SHP77 treated with DMSO at 0.1 percent for 48 hours (cell line): ENCODE results near the gene ARNT2.

Experiments used
- DNase-seq: peaks from one replicate; lab custom pipeline; 2025; lab: John Stamatoyannopoulos, UW

ARNT2 gene

DNA sequence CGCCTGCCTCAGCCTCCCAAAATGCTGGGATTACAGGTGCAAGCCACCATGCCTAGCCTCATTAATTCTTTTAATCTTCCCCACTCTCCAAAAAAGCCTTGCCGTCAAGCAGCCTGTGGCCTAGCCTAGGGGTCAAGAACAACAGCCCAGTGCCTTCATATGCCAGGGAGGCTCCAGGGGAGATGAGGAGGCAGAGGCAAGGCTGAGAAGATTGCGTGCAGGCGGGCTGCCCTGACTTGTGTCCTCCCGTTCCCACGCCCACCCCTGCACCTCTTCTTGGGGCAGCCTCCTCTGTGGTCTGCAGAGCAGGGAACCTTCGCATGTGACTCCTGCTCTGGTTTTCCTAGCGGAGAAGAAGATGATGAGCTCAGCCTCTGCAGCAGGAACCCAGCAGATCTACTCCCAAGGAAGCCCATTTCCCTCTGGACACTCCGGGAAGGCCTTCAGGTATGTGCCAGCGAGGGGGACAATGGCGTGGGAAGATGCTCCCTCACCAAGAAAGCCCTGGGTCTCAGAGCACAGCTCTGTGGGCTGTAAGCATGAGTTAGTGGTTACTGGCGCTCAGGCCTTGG is 172.4 kb downstream of the ARNT2 start:
- DNase-seq, result no peak

DNA sequence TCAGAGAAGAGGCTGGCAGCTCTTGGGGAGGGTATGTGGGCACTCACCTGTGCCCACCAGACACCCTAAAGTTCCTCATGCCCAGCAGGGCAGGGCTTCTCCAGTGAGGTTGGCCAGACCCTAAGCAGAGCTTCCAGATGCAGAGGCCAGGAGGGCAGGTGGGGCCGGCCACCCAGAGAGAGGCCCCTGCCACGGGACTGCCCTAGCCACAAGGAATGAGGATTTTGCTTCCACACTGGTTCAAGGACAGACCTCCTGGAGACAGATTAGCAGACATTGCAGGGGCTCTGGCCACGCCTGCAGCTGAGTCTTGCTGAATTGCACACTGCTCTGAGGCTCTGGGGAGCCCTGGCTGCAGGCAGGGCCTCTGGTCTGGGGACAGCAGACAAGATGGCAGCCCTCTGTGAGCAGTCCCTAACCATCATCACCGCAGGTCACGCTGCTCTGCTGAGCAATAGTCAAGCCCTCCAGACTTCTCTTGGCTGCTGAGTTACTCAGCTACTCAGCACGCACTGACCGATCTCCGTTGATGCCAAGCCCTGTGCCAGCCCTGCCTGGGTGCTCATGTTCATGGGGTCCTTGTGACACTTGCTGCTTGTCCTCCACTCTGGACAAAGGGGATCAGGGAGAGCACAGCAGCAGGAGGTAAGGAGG is 173.5 kb downstream of the ARNT2 start:
- DNase-seq, result no peak

DNA sequence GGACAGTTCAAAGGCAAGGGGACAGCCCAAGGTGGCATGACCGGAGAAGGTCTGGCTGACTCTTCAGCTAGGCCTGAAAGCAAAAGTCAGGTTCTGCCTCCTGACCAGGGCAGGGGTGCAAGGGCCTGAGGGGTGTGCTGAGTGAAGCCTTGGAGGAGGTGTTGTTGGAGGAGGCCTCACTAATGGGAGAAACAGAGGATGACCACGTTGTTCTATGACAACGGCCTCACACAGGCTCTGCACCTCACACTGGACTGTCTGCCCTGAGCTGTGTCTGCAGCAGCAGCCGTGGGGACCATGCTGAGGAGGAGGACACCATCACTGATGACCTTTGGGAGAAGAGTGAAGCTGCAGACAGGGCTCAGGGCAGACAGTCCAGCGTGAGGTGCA is 174.0 kb downstream of the ARNT2 start:
- no peak for DNase-seq

DNA sequence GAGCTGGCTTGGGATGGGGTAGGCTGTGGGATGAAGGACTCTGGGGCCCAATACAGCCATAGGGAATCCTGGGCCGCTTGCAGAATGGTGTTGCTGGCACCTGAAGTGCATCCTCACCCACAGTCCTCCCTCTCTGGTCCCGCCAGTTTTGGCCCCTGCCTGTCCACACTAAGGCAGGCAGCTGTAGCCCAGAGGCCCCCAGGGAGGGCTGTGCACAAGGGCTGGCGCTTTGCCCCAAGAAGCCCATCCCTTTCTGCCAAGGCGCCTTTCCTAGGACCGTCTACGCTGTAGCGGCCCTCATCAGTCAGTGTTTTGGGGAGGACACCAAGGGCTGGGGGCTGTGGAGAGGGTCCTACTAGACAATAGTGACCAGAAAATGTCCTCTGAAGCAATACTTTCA is 174.7 kb downstream of the ARNT2 start:
- DNase-seq, result no peak

DNA sequence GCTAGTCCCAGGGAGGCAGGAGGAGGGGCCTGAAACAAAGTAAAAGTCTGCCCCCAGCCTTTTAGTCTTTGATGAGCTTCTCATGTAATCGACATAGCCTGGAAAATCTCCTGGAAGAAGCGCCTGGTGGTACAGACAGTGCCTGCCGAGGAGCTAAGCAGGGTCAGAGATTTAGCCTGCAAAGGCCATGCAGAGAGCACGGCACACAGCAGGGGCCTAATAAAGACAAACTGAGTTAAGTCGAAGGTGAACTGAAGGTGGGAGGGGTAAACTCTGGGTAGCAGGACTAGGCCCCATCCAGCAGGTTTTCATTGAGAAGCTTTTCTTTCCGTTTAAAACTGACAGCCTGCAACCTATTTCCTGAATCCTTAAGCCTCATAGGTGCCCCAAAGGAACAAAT is 175.4 kb downstream of the ARNT2 start:
- no peak for DNase-seq

DNA sequence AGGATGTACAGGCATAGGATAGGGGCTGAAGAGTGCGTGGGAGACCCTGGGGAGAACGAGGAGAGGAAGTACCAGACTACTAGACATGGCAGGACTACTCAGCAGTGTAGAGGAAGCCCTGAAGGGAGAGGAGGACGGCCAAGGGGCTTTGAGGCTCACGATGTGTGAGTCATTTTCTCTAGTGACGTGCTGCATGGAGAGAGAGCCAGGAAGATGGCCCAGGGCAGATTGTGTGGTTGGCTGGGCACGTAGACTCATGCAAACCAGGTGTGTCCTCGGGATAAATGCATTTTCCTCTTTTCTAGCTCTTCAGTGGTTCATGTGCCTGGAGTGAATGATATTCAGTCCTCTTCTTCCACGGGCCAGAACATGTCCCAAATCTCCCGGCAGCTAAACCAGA is 175.9 kb downstream of the ARNT2 start:
- DNase-seq, result no peak

DNA sequence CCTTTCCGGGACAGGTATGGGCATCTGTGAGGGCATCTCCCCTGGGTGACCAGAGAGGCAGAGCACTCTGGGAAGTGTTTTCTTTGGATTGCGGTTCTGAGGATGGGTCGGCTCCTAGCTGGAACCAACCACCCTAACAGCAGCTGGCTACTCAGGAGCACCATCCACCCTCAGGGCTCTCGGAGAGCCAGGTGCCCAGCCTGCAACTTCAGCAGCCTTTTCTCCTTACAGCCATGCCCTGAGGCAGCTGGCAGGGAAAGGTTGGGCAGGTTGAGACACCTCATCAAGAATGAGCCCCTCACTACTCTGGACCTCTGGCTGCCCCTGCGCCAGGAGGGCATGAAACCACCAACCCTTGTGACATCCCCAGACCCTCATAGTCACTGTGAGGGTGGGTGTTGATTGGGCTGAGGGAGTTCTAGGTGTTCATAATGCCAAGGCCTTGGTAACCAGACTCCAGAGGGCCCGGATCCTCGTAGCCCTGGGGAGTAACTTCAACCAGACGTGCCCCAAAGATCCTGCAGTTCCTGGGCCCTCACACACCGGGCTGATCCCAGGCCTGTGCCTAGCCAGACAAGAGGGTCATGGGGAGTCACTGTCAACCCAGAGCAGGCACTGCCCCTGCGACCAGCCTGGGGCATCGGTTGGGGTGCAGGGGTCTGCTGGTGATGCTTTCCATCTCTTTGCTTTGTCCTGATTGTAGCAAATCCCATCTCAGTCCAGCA is 176.5 kb downstream of the ARNT2 start:
- DNase-seq, result no peak

DNA sequence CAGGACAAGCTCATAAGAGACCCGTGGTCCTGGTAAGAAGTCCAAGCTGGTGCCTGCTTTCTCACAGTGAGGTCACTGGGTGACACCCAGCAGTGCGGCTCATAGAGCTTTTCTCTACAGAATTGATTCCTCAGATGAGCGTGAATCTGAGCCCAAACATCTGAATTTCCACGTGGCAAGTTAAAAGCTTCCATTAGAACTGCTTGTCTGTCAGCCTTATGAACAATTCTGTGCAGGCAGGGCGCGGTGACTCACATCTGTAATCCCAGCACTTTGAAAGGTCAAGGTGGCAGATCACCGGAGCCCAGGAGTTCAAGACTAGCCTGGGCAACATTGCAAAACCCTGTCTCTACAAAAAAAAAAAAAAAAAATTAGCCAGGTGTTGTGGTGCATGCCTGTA is 177.8 kb downstream of the ARNT2 start:
- no peak for DNase-seq

DNA sequence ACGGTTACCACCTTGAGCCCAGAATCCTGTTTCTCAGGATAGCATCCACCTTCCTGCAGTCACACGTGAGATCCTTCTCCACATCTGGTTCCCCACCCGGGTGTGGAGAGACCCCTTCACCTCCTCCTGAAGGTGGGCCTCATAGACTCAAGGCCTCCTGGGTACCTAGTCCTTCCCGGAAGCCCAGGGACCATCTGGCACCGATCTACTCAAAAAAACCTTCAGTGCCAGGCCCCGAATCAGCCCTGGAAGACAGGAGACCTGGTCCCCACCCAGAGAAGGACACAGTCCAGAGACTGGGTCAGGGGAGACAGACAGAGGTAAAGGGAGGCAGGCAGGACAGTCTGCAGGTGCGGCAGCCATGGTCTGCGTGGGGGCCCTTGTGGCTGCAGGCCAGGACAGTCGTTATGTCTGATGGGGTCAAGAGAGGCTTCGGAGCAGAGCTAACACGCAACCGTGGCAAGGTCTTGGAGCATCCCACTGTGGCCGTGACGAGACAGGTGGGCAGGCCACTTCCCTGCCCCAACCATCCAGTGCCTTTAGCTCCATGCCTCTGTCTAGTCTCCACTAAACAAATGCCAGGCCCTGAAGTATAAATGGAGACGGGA is 178.7 kb downstream of the ARNT2 start:
- no peak for DNase-seq

DNA sequence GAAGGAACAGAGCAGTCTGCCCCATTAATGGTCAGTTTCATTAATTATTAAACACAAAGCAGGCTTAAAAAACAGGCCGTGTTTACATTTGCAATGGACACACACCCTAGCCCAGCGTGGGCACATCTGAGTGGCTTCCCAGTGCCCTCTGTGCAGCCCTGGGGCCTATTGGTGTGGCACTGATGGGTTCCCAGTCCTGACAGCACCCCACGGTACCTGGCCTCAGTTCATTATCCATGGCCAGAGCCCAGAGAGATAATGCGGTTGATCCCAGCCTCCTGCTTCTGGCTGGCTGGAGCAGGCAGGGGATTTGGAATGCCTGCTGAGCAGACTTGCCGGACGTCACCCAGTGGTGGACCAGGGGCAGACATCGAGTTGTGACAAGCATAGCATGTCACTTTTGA is 180.4 kb downstream of the ARNT2 start:
- DNase-seq, result no peak

DNA sequence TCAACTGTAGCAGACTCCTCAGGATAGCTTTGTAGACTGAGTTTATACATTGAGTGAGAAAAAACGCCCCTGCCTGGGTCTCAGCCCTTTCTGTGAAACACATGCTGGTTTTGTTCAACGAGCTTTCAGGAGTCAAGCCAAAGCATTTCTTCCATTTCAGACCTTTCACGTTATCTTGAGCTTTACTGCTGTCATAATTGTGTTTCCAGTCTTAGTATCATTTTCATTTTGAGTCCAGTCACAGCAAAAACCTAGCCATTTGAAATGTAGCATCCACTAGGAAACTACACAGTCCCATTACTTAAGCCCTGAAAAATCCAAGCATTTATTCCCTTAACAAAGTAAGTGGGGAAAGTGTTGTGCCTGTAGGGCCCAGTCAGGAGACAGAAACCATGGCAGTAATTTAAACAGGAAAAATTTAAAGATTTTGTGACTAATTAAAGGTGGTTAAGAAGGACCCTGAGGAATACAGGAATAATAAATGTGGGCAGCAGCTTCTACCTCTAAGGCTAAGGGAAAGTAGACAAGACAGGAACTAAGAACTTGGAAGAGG is 180.9 kb downstream of the ARNT2 start:
- DNase-seq, result no peak

DNA sequence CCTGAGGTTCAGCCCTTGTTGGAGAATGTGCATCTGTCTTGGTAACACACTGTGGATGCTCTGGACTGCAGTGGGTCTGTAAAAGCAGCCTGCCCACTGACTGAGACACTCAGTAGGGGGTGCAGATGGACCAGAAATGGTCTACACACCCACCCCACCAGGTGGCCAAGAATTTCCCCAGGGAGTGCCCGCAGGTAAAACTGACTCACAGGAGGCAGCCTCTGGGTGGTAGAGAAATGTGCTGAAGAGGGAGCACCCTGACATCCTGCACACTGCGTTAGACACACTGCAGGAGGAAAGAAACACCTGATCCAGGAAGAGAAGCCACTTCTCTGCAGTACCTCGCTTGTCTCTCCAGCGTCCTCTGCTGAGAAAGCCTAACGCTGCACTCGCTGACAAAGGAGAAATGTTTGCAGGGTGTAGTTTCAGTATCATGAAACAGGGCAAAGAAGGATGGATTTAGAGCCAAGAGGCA is 181.4 kb downstream of the ARNT2 start:
- no peak for DNase-seq

DNA sequence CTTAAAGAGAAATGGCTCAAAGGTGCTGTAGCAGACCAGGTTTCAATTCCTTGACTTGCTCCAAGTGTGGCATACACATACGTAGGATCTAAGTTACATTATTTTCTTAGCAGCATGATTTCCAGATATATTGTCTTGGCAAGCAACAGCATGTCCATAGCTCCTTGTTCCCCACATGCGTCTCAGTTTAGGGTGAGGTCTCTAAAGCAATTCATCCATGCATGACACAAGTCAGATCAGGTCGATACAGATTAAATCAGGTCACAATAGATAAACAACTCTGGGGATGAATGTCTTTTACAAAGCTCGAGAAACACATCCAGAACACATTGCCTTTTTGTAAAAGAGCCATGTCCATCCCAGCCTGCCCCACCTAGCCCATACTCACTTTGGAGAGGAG is 182.0 kb downstream of the ARNT2 start:
- no peak for DNase-seq

DNA sequence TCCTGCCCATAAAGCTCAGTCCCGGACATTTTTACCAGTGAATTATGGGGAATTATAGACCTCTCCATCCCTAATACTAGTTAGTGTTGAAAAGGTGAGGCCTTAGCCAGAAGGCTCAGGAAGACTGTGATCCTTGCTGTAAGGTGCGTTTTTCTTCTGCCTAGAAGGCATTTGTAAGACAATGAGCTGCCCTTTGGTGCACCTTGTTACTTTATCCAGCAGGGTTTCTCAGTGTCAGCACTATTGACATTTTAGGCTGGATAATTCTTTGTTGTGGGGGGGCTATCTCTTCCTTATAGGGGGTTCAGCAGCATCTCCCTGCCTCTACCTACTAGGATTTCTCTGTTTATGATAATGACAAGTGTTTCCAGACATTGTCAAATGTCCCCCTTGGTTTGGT is 182.8 kb downstream of the ARNT2 start:
- no peak for DNase-seq

DNA sequence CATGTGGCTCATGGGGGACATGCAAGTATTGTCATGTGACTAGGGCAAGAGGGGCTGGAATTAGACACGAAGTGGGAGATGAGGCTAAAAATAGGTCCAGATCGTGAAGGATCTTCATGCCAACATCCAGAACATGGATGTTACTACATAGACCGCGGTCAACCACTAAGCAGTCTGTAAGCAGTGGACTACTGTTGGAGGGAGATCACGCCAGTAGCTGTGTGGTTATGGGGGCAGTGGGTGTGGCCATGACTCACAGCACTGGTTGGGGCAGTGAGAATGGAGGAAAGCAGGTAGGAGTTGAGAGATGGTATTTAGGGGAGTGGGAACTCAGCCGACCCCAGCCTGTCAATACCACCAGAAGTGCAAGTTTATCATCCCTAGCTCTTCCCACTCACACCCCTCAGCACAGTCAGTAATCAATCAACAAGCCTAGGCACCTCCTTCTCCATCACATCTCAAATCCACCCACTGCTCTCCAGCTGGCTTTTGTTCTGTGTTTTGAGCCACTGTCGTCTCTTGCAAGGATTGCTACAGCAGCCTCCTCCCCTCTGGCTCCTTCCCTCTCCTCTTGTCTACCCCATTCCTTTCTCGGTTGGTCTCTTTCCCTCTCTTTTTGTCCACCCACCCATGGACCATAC is 183.8 kb downstream of the ARNT2 start:
- DNase-seq, result no peak

DNA sequence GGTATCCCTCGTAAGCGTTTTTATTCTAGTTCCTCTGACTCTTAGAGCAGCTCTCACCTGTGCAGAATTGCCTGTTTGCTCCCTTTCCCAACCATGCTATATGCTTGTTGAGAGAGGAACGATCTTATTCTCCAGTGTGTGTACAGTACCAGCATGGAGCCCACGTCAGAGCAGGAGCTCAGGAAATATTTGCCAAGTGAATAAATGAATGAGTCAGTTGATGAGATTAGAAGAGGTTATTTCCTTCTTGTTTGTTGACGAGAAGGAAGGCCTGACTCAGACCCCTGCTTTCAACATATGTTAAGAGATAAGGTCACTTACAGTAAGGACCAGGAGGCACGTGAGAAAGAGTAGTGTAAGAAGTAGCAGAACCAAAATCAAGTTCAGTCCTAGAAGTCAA is 184.6 kb downstream of the ARNT2 start:
- no peak for DNase-seq

DNA sequence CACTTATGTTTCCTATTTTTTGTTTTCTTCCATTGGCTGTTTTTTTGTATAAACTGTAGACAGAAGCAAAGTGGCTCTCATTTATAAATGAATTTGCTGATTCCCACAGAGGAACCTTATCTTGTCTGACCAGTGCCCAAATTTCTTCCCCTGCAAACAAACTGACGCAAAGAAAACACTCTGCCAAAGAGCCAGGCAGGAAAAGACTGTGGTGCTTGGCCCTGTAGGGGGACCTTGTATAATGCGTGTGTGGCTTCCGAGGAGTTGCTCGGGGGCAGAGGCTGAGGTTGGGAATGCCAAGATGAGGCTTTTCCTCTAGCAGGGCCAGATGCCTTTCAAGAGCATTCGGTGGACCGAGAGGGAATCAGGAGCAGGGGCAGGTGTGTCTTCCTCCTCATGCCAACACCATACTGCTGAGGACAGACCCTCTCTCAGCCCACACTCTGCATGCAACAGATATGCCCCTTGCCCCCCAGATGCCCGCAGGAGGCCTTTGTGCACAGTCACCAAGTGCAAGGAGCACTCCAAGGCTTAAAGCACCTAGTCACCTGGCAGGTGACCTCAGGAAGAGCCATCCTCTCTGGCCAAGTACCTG is 186.7 kb downstream of the ARNT2 start:
- DNase-seq, result no peak

DNA sequence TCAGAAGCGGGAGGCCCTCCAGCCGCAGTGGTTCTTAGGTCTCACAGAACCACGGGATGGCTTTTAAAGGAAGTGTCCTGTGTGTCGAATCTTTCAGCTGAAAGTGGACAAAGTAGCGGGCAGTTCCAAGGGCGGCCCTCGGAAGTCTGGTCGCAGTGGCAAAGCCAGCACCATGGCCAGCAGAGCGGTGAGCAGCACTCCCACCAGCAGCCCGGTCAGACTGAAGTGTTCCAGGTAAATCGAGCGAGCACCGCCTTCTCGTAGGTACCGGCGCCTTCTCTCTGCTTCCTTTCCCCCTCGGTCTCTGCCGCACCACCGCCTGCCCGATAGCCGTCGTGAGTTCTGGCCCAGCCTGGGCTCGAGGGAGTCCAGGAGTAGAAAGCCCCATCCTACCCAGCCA is 187.3 kb downstream of the ARNT2 start:
- DNase-seq, result no peak

DNA sequence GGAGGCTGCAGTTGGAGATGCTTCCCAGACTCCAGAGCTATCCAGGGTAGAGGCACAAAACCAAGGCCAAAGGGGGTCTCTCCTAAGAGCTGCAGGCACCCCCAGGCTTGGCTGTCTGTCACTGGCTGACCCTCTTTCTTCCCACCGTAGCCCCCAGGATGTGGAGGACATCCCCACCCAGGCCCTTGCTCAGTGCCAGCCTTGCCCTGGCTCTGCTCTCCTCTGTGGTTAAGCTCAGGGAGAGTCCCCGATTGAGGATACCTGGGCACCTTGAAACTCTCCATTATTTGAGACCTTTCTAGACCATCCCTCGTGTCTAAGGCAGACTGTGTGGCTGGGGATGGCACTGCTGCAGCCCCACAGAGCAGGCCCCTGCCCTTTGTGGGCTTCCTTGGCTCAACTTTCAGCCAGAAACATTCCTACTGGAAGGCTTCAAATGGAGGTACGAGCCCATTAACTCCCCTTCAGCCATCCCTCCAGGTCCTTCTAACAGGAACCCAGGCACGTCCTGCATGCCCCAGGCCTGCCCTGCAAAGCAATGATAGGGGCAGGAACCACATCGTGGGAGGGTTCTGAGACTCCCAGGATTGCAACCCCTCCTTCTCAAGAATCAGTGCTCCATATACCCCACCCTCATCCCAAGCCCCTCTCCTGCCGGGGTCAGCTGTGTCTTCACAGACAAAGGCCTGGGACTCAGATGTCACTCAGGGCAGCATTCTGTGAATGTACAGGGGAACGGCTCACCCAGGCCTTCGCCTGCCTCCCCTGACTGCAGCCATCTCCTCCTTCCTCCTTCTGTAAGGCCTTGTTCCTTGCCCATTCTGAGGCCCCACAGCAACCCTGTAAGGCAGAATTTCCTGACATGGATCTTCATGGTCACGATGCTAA is 188.0 kb downstream of the ARNT2 start:
- DNase-seq, result no peak

DNA sequence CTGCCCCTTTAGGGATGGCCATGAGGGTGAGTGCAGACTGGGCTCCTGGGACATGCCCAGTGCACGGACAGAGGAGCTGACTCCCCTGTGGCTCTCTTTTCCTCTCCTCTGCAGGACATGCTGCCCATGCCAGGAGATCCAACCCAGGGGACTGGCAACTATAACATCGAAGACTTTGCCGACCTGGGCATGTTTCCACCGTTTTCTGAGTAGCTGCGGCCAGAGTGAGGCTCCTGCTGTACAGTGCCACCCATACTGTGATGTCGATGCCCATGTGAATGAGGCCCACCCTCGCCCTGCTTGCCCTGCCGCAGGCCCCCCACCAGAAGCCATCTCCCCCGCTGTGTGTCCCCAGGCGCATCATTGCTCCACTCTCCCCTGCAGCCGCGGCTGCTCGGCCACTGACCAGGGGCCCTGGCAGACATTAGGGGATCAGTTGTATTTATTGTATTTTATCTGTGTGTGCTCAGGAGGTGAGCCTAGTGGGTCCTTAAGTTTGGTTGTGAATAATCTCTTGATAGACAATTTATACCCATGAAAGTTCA is 189.4 kb downstream of the ARNT2 start:
- DNase-seq, result no peak
